H9 (cell line): Measurements from ENCODE around the gene TTC23. TPM values are rescaled to one million over a fixed set of nuclear protein-coding genes. Genes with fewer than 3 reads are reported as not detected.

ENCODE experiments used
- DNase-seq: peaks from one replicate; pipeline ENCODE4 v3.0.0-alpha.2; 2017
- H2AFZ ChIP-seq: one replicate; pipeline ENCODE4 v1.6.1; 2013; ENCODE audit warnings: mild to moderate bottlenecking, low read length, control low read depth, moderate library complexity
- H2AK5ac ChIP-seq: 2 replicates; pipeline ENCODE4 v1.6.1; 2013; ENCODE audit warnings: low read length, control low read depth, mixed read lengths; ENCODE audit not compliant: insufficient read length
- H2BK120ac ChIP-seq: one replicate; pipeline ENCODE4 v1.6.1; 2013; ENCODE audit warnings: low read depth, mild to moderate bottlenecking, low read length, control low read depth, inconsistent platforms; ENCODE audit not compliant: poor library complexity, severe bottlenecking
- H2BK12ac ChIP-seq: 2 replicates; pipeline ENCODE4 v1.6.1; 2013; ENCODE audit warnings: low read length, control low read depth, mixed read lengths, low read depth; ENCODE audit not compliant: insufficient read length
- H2BK15ac ChIP-seq: 2 replicates; pipeline ENCODE4 v1.6.1; 2013; ENCODE audit warnings: low read depth, low read length, control low read depth
- H2BK20ac ChIP-seq: one replicate; pipeline ENCODE4 v1.6.1; 2013; ENCODE audit warnings: low read depth, mild to moderate bottlenecking, low read length, control low read depth, inconsistent platforms; ENCODE audit not compliant: poor library complexity, severe bottlenecking
- H2BK5ac ChIP-seq: 2 replicates; pipeline ENCODE4 v1.6.1; 2013; ENCODE audit warnings: low read length, control low read depth, mixed read lengths; ENCODE audit not compliant: insufficient read length
- H3K14ac ChIP-seq: 2 replicates; pipeline ENCODE4 v1.6.1; 2013; ENCODE audit warnings: low read length, control low read depth; ENCODE audit not compliant: insufficient read depth
- H3K18ac ChIP-seq: 2 replicates; pipeline ENCODE4 v1.6.1; 2013; ENCODE audit warnings: low read depth, mild to moderate bottlenecking, mixed read lengths, low read length, control low read depth; ENCODE audit not compliant: insufficient read length
- H3K23ac ChIP-seq: 2 replicates; pipeline ENCODE4 v1.6.1; 2013; ENCODE audit warnings: low read length, control low read depth, mixed read lengths, low read depth; ENCODE audit not compliant: insufficient read length
- H3K23me2 ChIP-seq: 2 replicates; pipeline ENCODE4 v1.6.1; 2013; ENCODE audit warnings: low read depth, mild to moderate bottlenecking, mixed read lengths, low read length, control low read depth; ENCODE audit not compliant: insufficient read length, poor library complexity, severe bottlenecking
- H3K27ac ChIP-seq: 2 replicates; pipeline ENCODE4 v1.5.1; 2013; ENCODE audit warnings: low read length, control low read depth, mixed read lengths, low read depth; ENCODE audit not compliant: insufficient read length
- H3K27me3 ChIP-seq: 2 replicates; pipeline ENCODE4 v1.6.1; 2013; ENCODE audit warnings: low read length, control low read depth, inconsistent platforms; ENCODE audit not compliant: insufficient read depth
- H3K4ac ChIP-seq: 2 replicates; pipeline ENCODE4 v1.6.1; 2013; ENCODE audit warnings: low read depth, mild to moderate bottlenecking, control low read depth, inconsistent platforms, low read length, moderate library complexity
- H3K4me1 ChIP-seq: 2 replicates; pipeline ENCODE4 v1.6.1; 2013; ENCODE audit warnings: low read length, control low read depth, inconsistent platforms; ENCODE audit not compliant: insufficient read depth
- H3K4me2 ChIP-seq: 2 replicates; pipeline ENCODE4 v1.6.1; 2013; ENCODE audit warnings: low read length, control low read depth, mixed read lengths; ENCODE audit not compliant: insufficient read length, insufficient read depth
- H3K56ac ChIP-seq: 2 replicates; pipeline ENCODE4 v1.6.1; 2013; ENCODE audit warnings: low read depth, mild to moderate bottlenecking, mixed read lengths, low read length, control low read depth; ENCODE audit not compliant: insufficient read length
- H3K79me1 ChIP-seq: 2 replicates; pipeline ENCODE4 v1.6.1; 2013; ENCODE audit warnings: low read depth, mild to moderate bottlenecking, moderate library complexity, low read length, control low read depth, inconsistent platforms; ENCODE audit not compliant: insufficient read depth, poor library complexity, severe bottlenecking
- H3K79me2 ChIP-seq: 2 replicates; pipeline ENCODE4 v1.6.1; 2013; ENCODE audit warnings: low read length, control low read depth, inconsistent platforms; ENCODE audit not compliant: insufficient read depth
- H3K9ac ChIP-seq: 2 replicates; pipeline ENCODE4 v1.6.1; 2013; ENCODE audit warnings: low read length, control low read depth, mixed read lengths; ENCODE audit not compliant: insufficient read length; ENCODE audit errors: extremely low read depth
- H3K9me3 ChIP-seq: one replicate; pipeline ENCODE4 v1.6.1; 2013; ENCODE audit warnings: low read depth, low read length, inconsistent platforms; ENCODE audit not compliant: control insufficient read depth
- H3T11ph ChIP-seq: one replicate; pipeline ENCODE4 v1.6.1; 2013; ENCODE audit warnings: mild to moderate bottlenecking, low read length, control low read depth, inconsistent platforms
- H4K20me1 ChIP-seq: one replicate; pipeline ENCODE4 v1.6.1; 2013; ENCODE audit not compliant: control insufficient read depth, insufficient read length, insufficient read depth
- H4K5ac ChIP-seq: 2 replicates; pipeline ENCODE4 v1.6.1; 2013; ENCODE audit warnings: low read depth, mild to moderate bottlenecking, mixed read lengths, low read length, control low read depth; ENCODE audit not compliant: insufficient read length
- H4K8ac ChIP-seq: replicated peaks from 2 replicates; pipeline ENCODE4 v1.6.1; 2013; ENCODE audit warnings: low read length, control low read depth, mixed read lengths, low read depth; ENCODE audit not compliant: insufficient read length
- H4K91ac ChIP-seq: 2 replicates; pipeline ENCODE4 v1.6.1; 2013; ENCODE audit warnings: low read depth, mild to moderate bottlenecking, moderate library complexity, mixed read lengths, low read length, control low read depth; ENCODE audit not compliant: insufficient read length
- H3K27ac Mint-ChIP-seq, 3 experiments: 2 replicates in 2 of 3; 3 replicates in 1 of 3; pipeline ENCODE4 v1.8.0; 2020 to 2021; ENCODE audit warnings: mixed read lengths in 3 of 3, mild to moderate bottlenecking in 1 of 3, moderate library complexity in 1 of 3
- H3K27me3 Mint-ChIP-seq: 2 replicates; pipeline ENCODE4 v1.8.0; 2021; ENCODE audit warnings: low read depth, mild to moderate bottlenecking, moderate library complexity, mixed read lengths
- H3K36me3 Mint-ChIP-seq, 3 experiments: 2 replicates in 2 of 3; 3 replicates in 1 of 3; pipeline ENCODE4 v1.8.0; 2020 to 2021; ENCODE audit warnings: low read depth in 3 of 3, mixed read lengths in 3 of 3; ENCODE audit not compliant: insufficient read depth in 1 of 3
- H3K4me1 Mint-ChIP-seq, 2 experiments: 2 replicates each; pipeline ENCODE4 v1.8.0; 2020; ENCODE audit warnings: mixed read lengths in 2 of 2
- H3K4me3 Mint-ChIP-seq, 2 experiments: 2 replicates in 1 of 2; 3 replicates in 1 of 2; pipeline ENCODE4 v1.8.0; 2020 to 2021; ENCODE audit warnings: mild to moderate bottlenecking in 2 of 2, mixed read lengths in 2 of 2, moderate library complexity in 1 of 2
- H3K9me3 Mint-ChIP-seq, 2 experiments: 2 replicates in 1 of 2; 3 replicates in 1 of 2; pipeline ENCODE4 v1.8.0; 2020; ENCODE audit warnings: mild to moderate bottlenecking in 2 of 2, mixed read lengths in 2 of 2, moderate library complexity in 1 of 2
- WGBS: extraction: QIAGEN DNeasy Blood & Tissue Kit; methylation state at CpG from one replicate; pipeline ENCODE4 v1.1.7; 2013; ENCODE audit warnings: missing lambda C conversion rate, low lambda C conversion rate, mixed read lengths; ENCODE audit not compliant: insufficient read length; ENCODE audit errors: extremely low coverage; 5-methylcytosine and 5-hydroxymethylcytosine counted together
- total RNA-seq: library from RNA; stranded (reverse); gene quantifications from 2 replicates; pipeline ENCODE4 v1.2.1, GENCODE V29; 2021
- TF ChIP-seq, protein P1 (sequence below): fragments of 200-600 bp; sonication (generic); conservative IDR thresholded peaks from 3 replicates; pipeline ENCODE4 v1.8.0; 2021; ENCODE audit warnings: antibody characterized with exemption, mild to moderate bottlenecking

Gene TTC23
- total RNA-seq, 1 experiment from 2014 or later: 14.3 TPM

- Histone ChIP-seq H2AK5ac (no peak overlapping the region), H3K4me1 (no peaks in the 10 kb centered on the region), H3T11ph (no peak overlapping the region), H2AFZ (no peak overlapping the region), H3K56ac (no peak overlapping the region), H3K9me3 (no peaks in the 10 kb centered on the region), H3K9ac (no peak overlapping the region), H2BK20ac (no peak overlapping the region), H3K14ac (no peak overlapping the region), H2BK5ac (no peak overlapping the region), H3K4ac (no peak overlapping the region), H2BK12ac (no peak overlapping the region), H3K4me2 (no peak overlapping the region), H2BK15ac (no peak overlapping the region), H4K8ac (no peak overlapping the region), H3K79me2 (no peaks in the 10 kb centered on the region), H3K18ac (no peak overlapping the region), H4K91ac (no peak overlapping the region), H3K27ac (no peak overlapping the region), H3K27me3 (peaks cover 6% of the 10 kb centered on the region; the same call in 1 of the 2 replicates), H3K23me2 (peaks cover 6% of the 10 kb centered on the region), H3K79me1 (no peaks in the 10 kb centered on the region), H2BK120ac (no peak overlapping the region), H4K5ac (no peak overlapping the region), H3K23ac (no peak overlapping the region), H4K20me1 (no peaks in the 10 kb centered on the region)
- no CpG with 5 or more reads among the region's 11 CpGs for WGBS
- Mint-ChIP-seq H3K27ac (no peak overlapping the region), H3K4me3 (no peak overlapping the region), H3K9me3 (no peaks in the 10 kb centered on the region), H3K27me3 (peaks cover 46% of the 10 kb centered on the region), H3K4me1 (peaks cover 8 to 9% of the 10 kb centered on the region in 2 experiments), H3K36me3 (no peaks in the 10 kb centered on the region; a peak in 1 of 7 replicates)
- DNase-seq: no peak
- TF ChIP-seq, protein P1, sequence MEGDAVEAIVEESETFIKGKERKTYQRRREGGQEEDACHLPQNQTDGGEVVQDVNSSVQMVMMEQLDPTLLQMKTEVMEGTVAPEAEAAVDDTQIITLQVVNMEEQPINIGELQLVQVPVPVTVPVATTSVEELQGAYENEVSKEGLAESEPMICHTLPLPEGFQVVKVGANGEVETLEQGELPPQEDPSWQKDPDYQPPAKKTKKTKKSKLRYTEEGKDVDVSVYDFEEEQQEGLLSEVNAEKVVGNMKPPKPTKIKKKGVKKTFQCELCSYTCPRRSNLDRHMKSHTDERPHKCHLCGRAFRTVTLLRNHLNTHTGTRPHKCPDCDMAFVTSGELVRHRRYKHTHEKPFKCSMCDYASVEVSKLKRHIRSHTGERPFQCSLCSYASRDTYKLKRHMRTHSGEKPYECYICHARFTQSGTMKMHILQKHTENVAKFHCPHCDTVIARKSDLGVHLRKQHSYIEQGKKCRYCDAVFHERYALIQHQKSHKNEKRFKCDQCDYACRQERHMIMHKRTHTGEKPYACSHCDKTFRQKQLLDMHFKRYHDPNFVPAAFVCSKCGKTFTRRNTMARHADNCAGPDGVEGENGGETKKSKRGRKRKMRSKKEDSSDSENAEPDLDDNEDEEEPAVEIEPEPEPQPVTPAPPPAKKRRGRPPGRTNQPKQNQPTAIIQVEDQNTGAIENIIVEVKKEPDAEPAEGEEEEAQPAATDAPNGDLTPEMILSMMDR: no peak
Measured at GRCh38 chr15:99096173-99096893, 153.0 kb downstream of the TTC23 start.
